Measurements from ENCODE around the gene GMDS.

GMDS gene

GRCh38 chr6:1820714-1821113 is 424.7 kb downstream of the GMDS start:
- no peak for DNase-seq

GRCh38 chr6:1820165-1820564 is 425.2 kb downstream of the GMDS start:
- DNase-seq = no peak

GRCh38 chr6:1819007-1819406 is 426.4 kb downstream of the GMDS start:
- no peak for DNase-seq

- DNase-seq = no peak
Observed at GRCh38 chr6:1817033-1817761, 428.2 kb downstream of the GMDS start.

- no peak for DNase-seq
Observed at GRCh38 chr6:1815827-1816452, 429.5 kb downstream of the GMDS start.

GRCh38 chr6:1814279-1814678 is 431.1 kb downstream of the GMDS start:
- DNase-seq = no peak

GRCh38 chr6:1812487-1812886 is 432.9 kb downstream of the GMDS start:
- DNase-seq = no peak

- no peak for DNase-seq
Observed at GRCh38 chr6:1812034-1812433, 433.4 kb downstream of the GMDS start.

- DNase-seq = no peak
Observed at GRCh38 chr6:1810880-1811279, 434.5 kb downstream of the GMDS start.

GRCh38 chr6:1809291-1809988 is 436.0 kb downstream of the GMDS start:
- no peak for DNase-seq

- no peak for DNase-seq
Observed at GRCh38 chr6:1806935-1807334, 438.5 kb downstream of the GMDS start.

- DNase-seq = no peak
Observed at GRCh38 chr6:1802491-1803395, 442.7 kb downstream of the GMDS start.

- no peak for DNase-seq
Observed at GRCh38 chr6:1801401-1801800, 444.0 kb downstream of the GMDS start.

- no peak for DNase-seq
Observed at GRCh38 chr6:1800845-1801244, 444.6 kb downstream of the GMDS start.

GRCh38 chr6:1798965-1799325 is 446.5 kb downstream of the GMDS start:
- DNase-seq = no peak

GRCh38 chr6:1798303-1798964 is 447.0 kb downstream of the GMDS start:
- no peak for DNase-seq

GRCh38 chr6:1797801-1798200 is 447.6 kb downstream of the GMDS start:
- no peak for DNase-seq

GRCh38 chr6:1796706-1797529 is 448.5 kb downstream of the GMDS start:
- no peak for DNase-seq

GRCh38 chr6:1795910-1796309 is 449.5 kb downstream of the GMDS start:
- DNase-seq = no peak

GRCh38 chr6:1792989-1793388 is 452.4 kb downstream of the GMDS start:
- no peak for DNase-seq

GRCh38 chr6:1790684-1791083 is 454.7 kb downstream of the GMDS start:
- no peak for DNase-seq

GRCh38 chr6:1789092-1789491 is 456.3 kb downstream of the GMDS start:
- DNase-seq = no peak

Data from activated CD4-positive, CD25-positive, alpha-beta regulatory T cell (primary cell).